DOHH2 (cell line): Measurements from ENCODE around the gene TRIP10.

Source experiments
- H3F3A ChIP-seq: fragments of 200-600 bp; sonication (generic), shearing (Covaris generic); 2 replicates; pipeline ENCODE4 v1.6.0; 2016; ENCODE audit warnings: antibody characterized with exemption, mild to moderate bottlenecking; ENCODE audit not compliant: control insufficient read depth, insufficient read depth
- H3K27ac ChIP-seq: fragments of 200-600 bp; sonication (generic); 2 replicates; pipeline ENCODE4 v1.5.1; 2014; ENCODE audit warnings: low read depth, mild to moderate bottlenecking, low read length, moderate library complexity
- H3K27me3 ChIP-seq: fragments of 200-600 bp; sonication (generic); 2 replicates; pipeline ENCODE4 v1.6.1; 2014; ENCODE audit warnings: mild to moderate bottlenecking, low read length, mixed read lengths; ENCODE audit not compliant: control insufficient read depth
- H3K36me3 ChIP-seq: fragments of 200-600 bp; sonication (generic); 2 replicates; pipeline ENCODE4 v1.6.1; 2014; ENCODE audit warnings: mild to moderate bottlenecking, low read length, moderate library complexity, mixed read lengths; ENCODE audit not compliant: control insufficient read depth
- H3K4me1 ChIP-seq: fragments of 200-600 bp; sonication (generic); 2 replicates; pipeline ENCODE4 v1.6.1; 2014; ENCODE audit warnings: mild to moderate bottlenecking, low read length, mixed read lengths; ENCODE audit not compliant: control insufficient read depth
- H3K4me2 ChIP-seq: fragments of 200-600 bp; sonication (generic); 2 replicates; pipeline ENCODE4 v1.6.0; 2014; ENCODE audit warnings: mild to moderate bottlenecking, low read length, moderate library complexity
- H3K4me3 ChIP-seq: fragments of 200-600 bp; sonication (generic); 2 replicates; pipeline ENCODE4 v1.5.1; 2014; ENCODE audit warnings: mild to moderate bottlenecking, low read length, mixed read lengths
- H3K79me2 ChIP-seq: fragments of 200-600 bp; sonication (generic); 2 replicates; pipeline ENCODE4 v1.6.1; 2014; ENCODE audit warnings: mild to moderate bottlenecking, low read length, mixed read lengths; ENCODE audit not compliant: control insufficient read depth
- H3K9me2 ChIP-seq: fragments of 200-600 bp; sonication (generic); replicated peaks from 2 replicates; pipeline ENCODE4 v1.6.1; 2014; ENCODE audit warnings: mild to moderate bottlenecking, low read length, mixed read lengths; ENCODE audit not compliant: control insufficient read depth
- H3K9me3 ChIP-seq: fragments of 200-600 bp; sonication (generic); 2 replicates; pipeline ENCODE4 v1.6.1; 2014; ENCODE audit warnings: antibody characterized with exemption, low read length, mixed read lengths; ENCODE audit not compliant: control insufficient read depth, insufficient read depth
- H4K20me1 ChIP-seq: fragments of 200-600 bp; sonication (generic); 2 replicates; pipeline ENCODE4 v1.6.0; 2014; ENCODE audit warnings: low read depth, mild to moderate bottlenecking, antibody characterized with exemption, low read length, moderate library complexity; ENCODE audit not compliant: control insufficient read depth, insufficient read depth
- EZH2phosphoT487 ChIP-seq: fragments of 200-600 bp; sonication (generic); IDR thresholded peaks from 2 replicates; pipeline ENCODE4 v1.6.1; 2017; ENCODE audit warnings: borderline replicate concordance, mild to moderate bottlenecking, antibody characterized with exemption, low read length, moderate library complexity, mixed read lengths
- TF ChIP-seq, protein P1 (sequence below): fragments of 200-600 bp; sonication (generic); IDR thresholded peaks from one replicate; pipeline ENCODE4 v1.5.1; 2014; ENCODE audit warnings: antibody characterized with exemption, mild to moderate bottlenecking, low read depth, low read length; ENCODE audit not compliant: poor library complexity, severe bottlenecking

Gene TRIP10

GRCh38 chr19:6737284-6737872 is 2.1 kb upstream of the TRIP10 start, which contains the start of gene GPR108:
Gene GPR108, minus strand, starts transcription at chr19:6737580. Its CDS starts 4 bp downstream, at chr19:6737576.
- Histone ChIP-seq H3K36me3 (no peaks in the 10 kb centered on the region; the same call in 1 of the 2 replicates), H3K27ac (peak within 1 kb of the TSS; percentile 65), H4K20me1 (0 out of 2 replicates have a peak, but pooled peaks cover 3% of the 10 kb centered on the region), H3K9me3 (no peaks in the 10 kb centered on the region), H3K27me3 (no peaks in the 10 kb centered on the region), H3K79me2 (peaks cover 12% of the 10 kb centered on the region), H3K4me3 (peak within 1 kb of the TSS; percentile 83), H3K4me1 (peaks cover 53% of the 10 kb centered on the region), H3F3A (peaks cover 18% of the 10 kb centered on the region), H3K9me2 (no peaks in the 10 kb centered on the region), H3K4me2 (peak within 1 kb of the TSS; percentile 92)
- TF ChIP-seq, protein P1, sequence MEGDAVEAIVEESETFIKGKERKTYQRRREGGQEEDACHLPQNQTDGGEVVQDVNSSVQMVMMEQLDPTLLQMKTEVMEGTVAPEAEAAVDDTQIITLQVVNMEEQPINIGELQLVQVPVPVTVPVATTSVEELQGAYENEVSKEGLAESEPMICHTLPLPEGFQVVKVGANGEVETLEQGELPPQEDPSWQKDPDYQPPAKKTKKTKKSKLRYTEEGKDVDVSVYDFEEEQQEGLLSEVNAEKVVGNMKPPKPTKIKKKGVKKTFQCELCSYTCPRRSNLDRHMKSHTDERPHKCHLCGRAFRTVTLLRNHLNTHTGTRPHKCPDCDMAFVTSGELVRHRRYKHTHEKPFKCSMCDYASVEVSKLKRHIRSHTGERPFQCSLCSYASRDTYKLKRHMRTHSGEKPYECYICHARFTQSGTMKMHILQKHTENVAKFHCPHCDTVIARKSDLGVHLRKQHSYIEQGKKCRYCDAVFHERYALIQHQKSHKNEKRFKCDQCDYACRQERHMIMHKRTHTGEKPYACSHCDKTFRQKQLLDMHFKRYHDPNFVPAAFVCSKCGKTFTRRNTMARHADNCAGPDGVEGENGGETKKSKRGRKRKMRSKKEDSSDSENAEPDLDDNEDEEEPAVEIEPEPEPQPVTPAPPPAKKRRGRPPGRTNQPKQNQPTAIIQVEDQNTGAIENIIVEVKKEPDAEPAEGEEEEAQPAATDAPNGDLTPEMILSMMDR, result no peak
- no peak for TF ChIP-seq EZH2phosphoT487

- no peak for TF ChIP-seq EZH2phosphoT487
- TF ChIP-seq, protein P1, result peak; percentile 86
- peaks cover 12% of the 10 kb centered on the region for H3K79me2 ChIP-seq
- H4K20me1 ChIP-seq, result 0 out of 2 replicates have a peak, but pooled peaks cover 3% of the 10 kb centered on the region
- H3K9me2 ChIP-seq, result no peaks in the 10 kb centered on the region
- peaks cover 18% of the 10 kb centered on the region for H3F3A ChIP-seq
- H3K27ac ChIP-seq, result peak overlapping the region; percentile 55
- peak overlapping the region; percentile 69 for H3K4me2 ChIP-seq
- H3K36me3 ChIP-seq, result no peaks in the 10 kb centered on the region
- no peaks in the 10 kb centered on the region for H3K27me3 ChIP-seq
- H3K4me3 ChIP-seq, result peak overlapping the region; percentile 64
- H3K9me3 ChIP-seq, result no peaks in the 10 kb centered on the region
- peaks cover 53% of the 10 kb centered on the region for H3K4me1 ChIP-seq
Measured at GRCh38 chr19:6737873-6738786, 1.4 kb upstream of the TRIP10 start.

DNA sequence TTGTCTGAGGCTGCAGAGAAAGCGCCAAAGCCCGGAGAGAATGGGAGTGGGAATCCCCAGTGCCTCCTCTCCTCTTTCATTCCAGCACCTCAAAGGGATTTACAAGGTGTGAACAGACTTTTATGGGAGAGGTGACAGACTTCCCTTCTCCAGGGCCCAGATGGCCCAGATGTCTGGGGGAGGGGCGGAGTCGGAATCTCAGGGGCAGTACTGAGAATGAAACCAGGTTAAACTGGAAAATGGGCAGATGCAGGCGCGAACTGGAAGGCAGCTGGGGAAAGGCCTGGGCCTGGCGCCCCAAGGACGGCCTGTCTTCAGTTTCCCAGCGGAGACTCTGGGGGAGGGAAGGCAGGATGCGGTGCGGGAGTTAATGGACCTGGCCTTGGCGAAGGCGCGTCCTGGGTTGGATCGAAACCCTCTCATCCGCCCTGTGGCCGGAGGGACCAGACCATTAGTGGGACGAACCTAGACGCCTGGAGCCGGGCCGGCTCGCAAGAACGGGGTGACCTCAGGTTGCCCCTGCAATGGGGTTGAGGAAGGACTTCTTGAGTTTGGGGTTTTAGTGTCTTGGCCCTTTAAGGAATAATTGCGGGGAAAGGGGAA is 592 bp upstream of the TRIP10 start:
- Histone ChIP-seq H3K4me2 (peak overlapping the region; percentile 69), H4K20me1 (0 out of 2 replicates have a peak, but pooled peaks cover 3% of the 10 kb centered on the region), H3K36me3 (no peaks in the 10 kb centered on the region), H3K9me3 (no peaks in the 10 kb centered on the region), H3K4me1 (peaks cover 53% of the 10 kb centered on the region), H3K9me2 (no peaks in the 10 kb centered on the region), H3K4me3 (peak overlapping the region; percentile 64), H3K79me2 (peaks cover 12% of the 10 kb centered on the region), H3F3A (peaks cover 18% of the 10 kb centered on the region), H3K27me3 (no peaks in the 10 kb centered on the region), H3K27ac (peak overlapping the region; percentile 55)
- TF ChIP-seq EZH2phosphoT487, result no peak
- TF ChIP-seq, protein P1, result no peak
